ENCODE results near the gene APLP2.

- TF ChIP-seq, protein P1, sequence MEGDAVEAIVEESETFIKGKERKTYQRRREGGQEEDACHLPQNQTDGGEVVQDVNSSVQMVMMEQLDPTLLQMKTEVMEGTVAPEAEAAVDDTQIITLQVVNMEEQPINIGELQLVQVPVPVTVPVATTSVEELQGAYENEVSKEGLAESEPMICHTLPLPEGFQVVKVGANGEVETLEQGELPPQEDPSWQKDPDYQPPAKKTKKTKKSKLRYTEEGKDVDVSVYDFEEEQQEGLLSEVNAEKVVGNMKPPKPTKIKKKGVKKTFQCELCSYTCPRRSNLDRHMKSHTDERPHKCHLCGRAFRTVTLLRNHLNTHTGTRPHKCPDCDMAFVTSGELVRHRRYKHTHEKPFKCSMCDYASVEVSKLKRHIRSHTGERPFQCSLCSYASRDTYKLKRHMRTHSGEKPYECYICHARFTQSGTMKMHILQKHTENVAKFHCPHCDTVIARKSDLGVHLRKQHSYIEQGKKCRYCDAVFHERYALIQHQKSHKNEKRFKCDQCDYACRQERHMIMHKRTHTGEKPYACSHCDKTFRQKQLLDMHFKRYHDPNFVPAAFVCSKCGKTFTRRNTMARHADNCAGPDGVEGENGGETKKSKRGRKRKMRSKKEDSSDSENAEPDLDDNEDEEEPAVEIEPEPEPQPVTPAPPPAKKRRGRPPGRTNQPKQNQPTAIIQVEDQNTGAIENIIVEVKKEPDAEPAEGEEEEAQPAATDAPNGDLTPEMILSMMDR (IDR thresholded peaks at IDR 0.05), result no peak
- TF ChIP-seq POLR2A (IDR thresholded peaks at IDR 0.05), result no peak
Observed at GRCh38 chr11:130164221-130164570, 94.5 kb downstream of the APLP2 start.

All from testis (tissue), 2 donors.